ENCODE data around the gene ACTR3.

ACTR3 gene

GRCh38 chr2:114001937-114002336 lies 112.0 kb downstream of the ACTR3 start:
- no peak for DNase-seq (ENCODE audit: low spot score)

GRCh38 chr2:114005110-114005783 lies 115.4 kb downstream of the ACTR3 start:
- no peak for DNase-seq (ENCODE audit: low spot score)

- DNase-seq (ENCODE audit: low spot score): no peak
Measured at GRCh38 chr2:114006460-114006859, 116.6 kb downstream of the ACTR3 start.

- no peak for DNase-seq (ENCODE audit: low spot score)
Measured at GRCh38 chr2:114007436-114007835, 117.5 kb downstream of the ACTR3 start.

- no peak for DNase-seq (ENCODE audit: low spot score)
Measured at GRCh38 chr2:114008720-114009119, 118.8 kb downstream of the ACTR3 start.

- DNase-seq (ENCODE audit: low spot score): no peak
Measured at GRCh38 chr2:114009205-114009944, 119.5 kb downstream of the ACTR3 start.

- no peak for DNase-seq (ENCODE audit: low spot score)
Measured at GRCh38 chr2:114010001-114010400, 120.1 kb downstream of the ACTR3 start.

- no peak for DNase-seq (ENCODE audit: low spot score)
Measured at GRCh38 chr2:114011713-114012112, 121.8 kb downstream of the ACTR3 start.

Data from RKO (cell line).